OCI-LY3 (cell line): Measurements from ENCODE around the gene RNF13.

Experiments
- H2AFZ ChIP-seq: fragments of 200-600, 300-600 bp; shearing (Covaris generic); 2 replicates; pipeline ENCODE4 v1.6.0; 2014; ENCODE audit warnings: antibody characterized with exemption, low read depth, low read length
- H3K27ac ChIP-seq: fragments of 200-600, 300-600 bp; sonication (generic); 2 replicates; pipeline ENCODE4 v1.5.1; 2014; ENCODE audit warnings: mild to moderate bottlenecking, low read length, moderate library complexity, mixed read lengths
- H3K27me3 ChIP-seq: fragments of 200-600, 300-600 bp; sonication (generic); 2 replicates; pipeline ENCODE4 v1.6.1; 2014; ENCODE audit warnings: low read depth, low read length, mixed read lengths
- H3K36me3 ChIP-seq: fragments of 200-600, 300-600 bp; sonication (generic); replicated peaks from 2 replicates; pipeline ENCODE3; 2014; ENCODE audit warnings: low read depth, low read length, mixed read lengths
- H3K4me1 ChIP-seq: fragments of 300-600, 200-600 bp; sonication (generic); 2 replicates; pipeline ENCODE4 v1.6.1; 2014; ENCODE audit warnings: low read length, mixed read lengths
- H3K4me2 ChIP-seq: fragments of 200-600, 300-600 bp; sonication (generic); 2 replicates; pipeline ENCODE4 v1.6.1; 2014; ENCODE audit warnings: low read length, mixed read lengths
- H3K4me3 ChIP-seq: fragments of 300-600, 200-600 bp; sonication (generic); 2 replicates; pipeline ENCODE4 v1.5.1; 2014; ENCODE audit warnings: antibody characterized with exemption, mild to moderate bottlenecking, low read length, moderate library complexity
- H3K79me2 ChIP-seq: fragments of 300-600, 200-600 bp; shearing (Covaris generic); 2 replicates; pipeline ENCODE4 v1.6.1; 2014; ENCODE audit warnings: mild to moderate bottlenecking, low read length, mixed read lengths
- H3K9ac ChIP-seq: fragments of 300-600, 200-600 bp; shearing (Covaris generic); 2 replicates; pipeline ENCODE4 v1.6.0; 2014; ENCODE audit warnings: mild to moderate bottlenecking, low read length, moderate library complexity
- H3K9me3 ChIP-seq: fragments of 200-600, 300-600 bp; shearing (Covaris generic); 2 replicates; pipeline ENCODE4 v1.6.1; 2014; ENCODE audit warnings: low read length, mixed read lengths; ENCODE audit not compliant: insufficient read depth
- H4K20me1 ChIP-seq: fragments of 200-600, 300-600 bp; sonication (generic); 2 replicates; pipeline ENCODE4 v1.6.1; 2016; ENCODE audit warnings: low read length, mixed read lengths; ENCODE audit not compliant: insufficient read depth
- CTCF ChIP-seq: fragments of 200-600, 300-600 bp; sonication (generic); IDR thresholded peaks from 2 replicates; pipeline ENCODE4 v1.5.1; 2014; ENCODE audit warnings: antibody characterized with exemption, low read length, low read depth
- EZH2phosphoT487 ChIP-seq: fragments of 200-600 bp; shearing (Covaris generic); IDR thresholded peaks from 2 replicates; pipeline ENCODE4 v1.6.1; 2018; ENCODE audit warnings: antibody characterized with exemption, mixed run types, low read depth

RNF13 gene

GRCh38 chr3:149895339-149895738, 82.3 kb downstream of the RNF13 start:
- TF ChIP-seq EZH2phosphoT487 = no peak
- TF ChIP-seq CTCF = no peak
- Histone ChIP-seq H3K9me3 (no peaks in the 10 kb centered on the region), H3K79me2 (no peaks in the 10 kb centered on the region), H3K36me3 (peaks cover 3% of the 10 kb centered on the region), H3K4me1 (no peaks in the 10 kb centered on the region), H3K27ac (no peak overlapping the region), H4K20me1 (no peaks in the 10 kb centered on the region; the same call in 1 of the 2 replicates), H3K4me3 (no peak overlapping the region), H2AFZ (no peak overlapping the region), H3K4me2 (no peak overlapping the region), H3K27me3 (no peaks in the 10 kb centered on the region), H3K9ac (no peak overlapping the region)

- no peaks in the 10 kb centered on the region for H3K4me1 ChIP-seq
- no peaks in the 10 kb centered on the region; the same call in 1 of the 2 replicates for H4K20me1 ChIP-seq
- peaks cover 3% of the 10 kb centered on the region for H3K36me3 ChIP-seq
- H3K27me3 ChIP-seq = no peaks in the 10 kb centered on the region
- no peak overlapping the region for H3K4me3 ChIP-seq
- TF ChIP-seq CTCF = no peak
- no peak for TF ChIP-seq EZH2phosphoT487
- H3K27ac ChIP-seq = no peak overlapping the region
- no peaks in the 10 kb centered on the region for H3K9me3 ChIP-seq
- H3K4me2 ChIP-seq = no peak overlapping the region
- H2AFZ ChIP-seq = no peak overlapping the region
- H3K79me2 ChIP-seq = no peaks in the 10 kb centered on the region
- no peak overlapping the region for H3K9ac ChIP-seq
These were observed 82.8 kb downstream of the RNF13 start for GRCh38 chr3:149895769-149896168.

- no peaks in the 10 kb centered on the region for H3K27me3 ChIP-seq
- H3K4me2 ChIP-seq = no peak overlapping the region
- no peak overlapping the region for H3K4me3 ChIP-seq
- TF ChIP-seq CTCF (no peak), EZH2phosphoT487 (no peak)
- no peaks in the 10 kb centered on the region for H3K9me3 ChIP-seq
- H3K36me3 ChIP-seq = peaks cover 3% of the 10 kb centered on the region
- no peaks in the 10 kb centered on the region for H4K20me1 ChIP-seq
- H3K79me2 ChIP-seq = no peaks in the 10 kb centered on the region
- H3K9ac ChIP-seq = no peak overlapping the region
- no peaks in the 10 kb centered on the region for H3K4me1 ChIP-seq
- no peak overlapping the region for H2AFZ ChIP-seq
- no peak overlapping the region for H3K27ac ChIP-seq
These were observed 85.8 kb downstream of the RNF13 start for GRCh38 chr3:149898771-149899170.

- no peaks in the 10 kb centered on the region for H3K9me3 ChIP-seq
- H3K27me3 ChIP-seq = no peaks in the 10 kb centered on the region
- TF ChIP-seq EZH2phosphoT487 = no peak
- TF ChIP-seq CTCF = no peak
- H3K4me3 ChIP-seq = no peak overlapping the region
- peaks cover 3% of the 10 kb centered on the region for H3K36me3 ChIP-seq
- no peak overlapping the region for H3K27ac ChIP-seq
- H3K9ac ChIP-seq = no peak overlapping the region
- H3K4me2 ChIP-seq = no peak overlapping the region
- H3K79me2 ChIP-seq = no peaks in the 10 kb centered on the region
- no peak overlapping the region for H2AFZ ChIP-seq
- no peaks in the 10 kb centered on the region for H3K4me1 ChIP-seq
- H4K20me1 ChIP-seq = no peaks in the 10 kb centered on the region
These were observed 87.3 kb downstream of the RNF13 start for GRCh38 chr3:149900322-149900721.
